ENCODE results near the gene DYRK1B. TPM values are rescaled to one million over a fixed set of nuclear protein-coding genes. Genes with fewer than 3 reads are reported as not detected.

Gene DYRK1B
- total and polyA plus RNA-seq, 4 donors = 12.6 to 38.4 (median 24.7) TPM

- 56% methylated on average over 3 of the region's 4 CpGs for WGBS (ENCODE audit: insufficient coverage)
- no peaks in the 10 kb centered on the region for H3K9me3 ChIP-seq (ENCODE audit: control insufficient read depth, insufficient read depth, low read length)
- no peak within 1 kb of the TSS for H3K4me3 ChIP-seq (ENCODE audit: low read depth, low read length)
- H3K4me1 ChIP-seq (ENCODE audit: control insufficient read depth, insufficient read depth, low read length) = no peaks in the 10 kb centered on the region
- H3K36me3 ChIP-seq (ENCODE audit: control insufficient read depth, insufficient read depth, low read length) = no peaks in the 10 kb centered on the region
- no peak for DNase-seq (ENCODE audit: low read depth in 4 of 6, low spot score in 6 of 6)
- H3K27ac ChIP-seq (ENCODE audit: low read depth, low read length) = no peak within 1 kb of the TSS
- H3K27me3 ChIP-seq (ENCODE audit: control insufficient read depth, insufficient read depth, low read length) = no peaks in the 10 kb centered on the region
These were observed 55.2 kb downstream of the DYRK1B start, which contains the start of gene LEUTX for GRCh38 chr19:39778763-39779162. Gene LEUTX (plus strand): TSS chr19:39778854. CDS start chr19:39778921, 67 bp downstream.

Small RNA genes lying within 50 kb of the gene (small RNA-seq; reads per million reads assigned to genes)
- not detected for gene MIR6719 (ENCODE audit: low replicate concordance)

Other genes with a start within 250 kb of the DYRK1B start
- under 1 TPM in 1 of 2 donors, not detected in 1; 0.28 TPM for gene LGALS13, start 231.6 kb downstream of the DYRK1B start, total RNA-seq
- gene LGALS13, start 231.6 kb downstream of the DYRK1B start, polyA plus RNA-seq (ENCODE audit: insufficient read length in 2 of 2) = under 1 TPM in 1 of 2 donors, not detected in 1; 0.65 TPM
- not detected for gene LGALS16, start 178.2 kb downstream of the DYRK1B start, total RNA-seq
- under 1 TPM; 0.69 to 0.70 TPM for gene LGALS16, start 178.2 kb downstream of the DYRK1B start, polyA plus RNA-seq (ENCODE audit: insufficient read length in 2 of 2)
- gene LGALS14, start 129.7 kb downstream of the DYRK1B start, total RNA-seq = under 1 TPM in 1 of 2 donors, not detected in 1; 0.28 TPM
- gene LGALS14, start 129.7 kb downstream of the DYRK1B start, polyA plus RNA-seq (ENCODE audit: insufficient read length in 2 of 2) = under 1 TPM; 0.35 to 0.57 TPM
- 1 to 10 TPM; 1.2 to 8.4 TPM for gene CLC, start 96.1 kb downstream of the DYRK1B start, total RNA-seq
- under 1 TPM; 0.51 to 0.82 TPM for gene CLC, start 96.1 kb downstream of the DYRK1B start, polyA plus RNA-seq (ENCODE audit: insufficient read length in 2 of 2)
- not detected for gene LEUTX, start 55.3 kb downstream of the DYRK1B start, total RNA-seq
- not detected for gene LEUTX, start 55.3 kb downstream of the DYRK1B start, polyA plus RNA-seq (ENCODE audit: insufficient read length in 2 of 2)
- 100 to 1,000 TPM in 1 of 2 donors, 10 to 100 TPM in 1; 98.0 to 141 TPM for gene FBL, start 12.2 kb upstream of the DYRK1B start, total RNA-seq
- gene FBL, start 12.2 kb upstream of the DYRK1B start, polyA plus RNA-seq (ENCODE audit: insufficient read length in 2 of 2) = 100 to 1,000 TPM; 122 to 148 TPM
- gene FCGBP, start 100.5 kb upstream of the DYRK1B start, total RNA-seq = 1 to 10 TPM; 2.9 to 3.7 TPM
- gene FCGBP, start 100.5 kb upstream of the DYRK1B start, polyA plus RNA-seq (ENCODE audit: insufficient read length in 2 of 2) = 1 to 10 TPM; 2.0 to 2.3 TPM
- gene PSMC4, start 137.0 kb upstream of the DYRK1B start, total RNA-seq = 10 to 100 TPM; 80.9 to 90.5 TPM
- 100 to 1,000 TPM; 104 to 106 TPM for gene PSMC4, start 137.0 kb upstream of the DYRK1B start, polyA plus RNA-seq (ENCODE audit: insufficient read length in 2 of 2)
- 10 to 100 TPM; 14.1 to 18.0 TPM for gene ZNF546, start 162.9 kb upstream of the DYRK1B start, total RNA-seq
- 1 to 10 TPM; 6.1 to 9.5 TPM for gene ZNF546, start 162.9 kb upstream of the DYRK1B start, polyA plus RNA-seq (ENCODE audit: insufficient read length in 2 of 2)
- 10 to 100 TPM; 32.7 to 35.7 TPM for gene ZNF780B, start 222.1 kb upstream of the DYRK1B start, total RNA-seq
- 10 to 100 TPM; 17.7 to 18.9 TPM for gene ZNF780B, start 222.1 kb upstream of the DYRK1B start, polyA plus RNA-seq (ENCODE audit: insufficient read length in 2 of 2)

All from spinal cord (tissue), 10 donors.